A673 (cell line): ENCODE results near the gene TWF2. TPM values are rescaled to one million over a fixed set of nuclear protein-coding genes. Genes with fewer than 3 reads are reported as not detected.

ENCODE experiments used
- BruUV-seq: library from RNA; stranded (reverse); fragments of 400-500 nt; replicated peaks from 2 replicates; lab custom pipeline; 2021; lab: Mats Ljungman, UMichigan
- CTCF ChIA-PET: fragments of 300-600 bp; sonication (Branson Sonifier 250); formaldehyde crosslinking; loops from one replicate; lab custom pipeline; 2022; ENCODE audit warnings: antibody characterized with exemption; lab: Charles Lee
- POLR2A ChIA-PET: fragments of 300-600 bp; sonication (Branson Sonifier 250); formaldehyde crosslinking; loops from one replicate; lab custom pipeline; 2022; ENCODE audit warnings: antibody characterized with exemption; ENCODE audit not compliant: low non-redundant PET; lab: Charles Lee
- DNase-seq: peaks from one replicate; pipeline ENCODE4 v3.0.0-alpha.2; 2015; ENCODE audit warnings: low spot score
- H3K27ac ChIP-seq: fragments of 200-600 bp; sonication (generic); 2 replicates; pipeline ENCODE4 v1.5.1; 2016; ENCODE audit warnings: mixed run types, low read depth, mild to moderate bottlenecking, mixed read lengths, antibody characterized with exemption, low read length; ENCODE audit not compliant: poor library complexity, severe bottlenecking
- H3K27me3 ChIP-seq: fragments of 200-600 bp; sonication (generic); replicated peaks from 2 replicates; pipeline ENCODE4 v1.6.1; 2017; ENCODE audit warnings: mixed run types, low read depth, mild to moderate bottlenecking, mixed read lengths, antibody characterized with exemption, low read length; ENCODE audit not compliant: insufficient read depth, poor library complexity
- H3K36me3 ChIP-seq: fragments of 200-600 bp; sonication (generic); 2 replicates; pipeline ENCODE4 v1.6.1; 2016; ENCODE audit warnings: mixed run types, mild to moderate bottlenecking, mixed read lengths, antibody characterized with exemption, low read length; ENCODE audit not compliant: insufficient read depth, poor library complexity, severe bottlenecking
- H3K4me1 ChIP-seq: fragments of 200-600 bp; sonication (generic); 2 replicates; pipeline ENCODE4 v1.6.1; 2017; ENCODE audit warnings: mixed run types, mild to moderate bottlenecking, mixed read lengths, antibody characterized with exemption, low read length; ENCODE audit not compliant: insufficient read depth, poor library complexity, severe bottlenecking
- H3K4me3 ChIP-seq: fragments of 200-600 bp; sonication (generic); 2 replicates; pipeline ENCODE4 v1.5.1; 2016; ENCODE audit warnings: low read depth, mixed run types, mild to moderate bottlenecking, mixed read lengths, low read length; ENCODE audit not compliant: poor library complexity, severe bottlenecking
- H3K9me3 ChIP-seq: fragments of 200-600 bp; sonication (generic); 2 replicates; pipeline ENCODE4 v1.6.1; 2016; ENCODE audit warnings: mixed run types, low read depth, mild to moderate bottlenecking, mixed read lengths, antibody characterized with exemption, low read length; ENCODE audit not compliant: poor library complexity, severe bottlenecking
- CTCF ChIP-seq: fragments of 300-800, 200-600 bp; sonication (generic); conservative IDR thresholded peaks from 2 replicates; pipeline ENCODE4 v1.5.1; 2017; ENCODE audit warnings: low read depth, mild to moderate bottlenecking, antibody characterized with exemption, low read length, moderate library complexity, mixed read lengths
- EZH2 ChIP-seq: fragments of 200-600 bp; sonication (generic); IDR thresholded peaks from 2 replicates; pipeline ENCODE4 v1.6.1; 2017; ENCODE audit warnings: borderline replicate concordance, low read depth, mild to moderate bottlenecking, mixed read lengths, antibody characterized with exemption, low read length; ENCODE audit not compliant: poor library complexity, severe bottlenecking
- intact Hi-C: fragments of 100-400 bp; cut with micrococcal nuclease; formaldehyde crosslinking; loops from one replicate; pipeline ENCODE4 v1.10.0; 2022; ENCODE audit not compliant: unreplicated experiment
- total RNA-seq: library from RNA; stranded (reverse); gene quantifications from 2 replicates; pipeline ENCODE4 v1.2.3, GENCODE V29; 2021

The TWF2 gene
- total RNA-seq, 1 experiment from 2014 or later: 18.3 TPM

DNA sequence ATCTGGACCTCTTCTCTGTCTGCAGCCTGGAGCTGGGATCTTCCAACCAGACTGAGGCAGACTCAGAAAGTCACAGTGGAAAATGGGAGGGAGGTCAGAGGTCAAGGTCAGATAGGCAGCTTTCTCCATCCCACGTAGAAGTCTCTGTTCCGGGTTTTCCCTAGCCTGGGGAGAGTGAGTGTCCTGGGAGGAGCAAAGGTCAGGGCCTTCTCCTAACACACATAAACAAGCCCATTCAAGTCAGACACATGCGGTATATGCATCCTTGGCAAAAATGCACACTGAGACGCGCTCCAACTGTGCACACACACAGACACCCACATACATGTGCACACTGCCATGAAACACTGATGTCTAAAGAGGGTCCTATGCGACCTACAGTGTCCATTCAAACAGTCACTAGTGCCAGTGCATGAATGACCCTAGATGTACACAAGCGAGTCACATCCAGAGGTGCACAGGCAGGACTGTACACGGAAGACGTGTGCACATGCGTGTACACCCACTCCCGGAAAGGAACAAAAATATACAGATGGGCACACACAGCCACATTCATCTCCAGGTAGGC, 681 bp downstream of the TWF2 start:
- BruUV-seq: TSS peak; percentile 77
- Histone ChIP-seq H3K9me3 (no peaks in the 10 kb centered on the region), H3K27ac (peak overlapping the region; percentile 75), H3K27me3 (no peaks in the 10 kb centered on the region), H3K36me3 (no peaks in the 10 kb centered on the region), H3K4me1 (peaks cover 12% of the 10 kb centered on the region), H3K4me3 (peak overlapping the region; percentile 75)
- intact Hi-C loops: no loop called here
- DNase-seq: no peak
- TF ChIP-seq EZH2: no peak
- ChIA-PET CTCF (interaction anchor here (0.6 to 1.0 kb wide), 3 partner anchors 18 to 162 kb away, joined by 4 to 9 read pairs (median 5); no protein-coding TSS in a partner anchor), POLR2A (interaction anchor here (0.6 kb wide), 1 partner anchor 10 kb away, joined by 3 read pairs; no protein-coding TSS in a partner anchor)

DNA sequence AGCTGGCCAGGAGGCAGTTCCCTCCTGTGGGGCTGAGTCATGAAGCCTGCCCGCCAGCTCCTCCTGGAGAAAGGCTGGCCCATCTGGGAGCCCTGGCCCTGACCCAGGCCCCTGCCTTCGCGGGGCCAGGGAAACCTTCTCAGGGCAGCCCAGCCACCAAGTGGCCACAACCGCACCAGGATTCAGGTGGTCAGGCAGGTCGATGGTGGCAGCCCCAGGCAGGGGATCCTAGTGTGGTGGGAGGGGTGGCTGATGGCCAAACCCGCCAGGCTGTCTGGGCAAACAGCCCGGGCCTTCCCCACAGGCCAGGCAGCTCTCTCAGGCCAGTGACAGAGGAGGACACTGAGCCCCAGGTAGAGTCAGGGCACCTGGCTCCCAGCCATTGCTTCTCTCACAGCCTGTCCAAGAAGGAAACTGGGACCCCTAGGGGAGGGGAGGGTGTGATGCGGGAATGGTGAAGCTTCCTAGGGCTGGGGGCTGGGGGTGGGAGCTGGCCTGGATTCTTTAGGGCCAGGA, 1.2 kb downstream of the TWF2 start:
- Histone ChIP-seq H3K4me3 (peak overlapping the region; percentile 75), H3K27me3 (no peaks in the 10 kb centered on the region), H3K27ac (no peak overlapping the region), H3K36me3 (no peaks in the 10 kb centered on the region), H3K9me3 (no peaks in the 10 kb centered on the region), H3K4me1 (peaks cover 12% of the 10 kb centered on the region)
- intact Hi-C loops: no loop called here
- DNase-seq: no peak
- ChIA-PET CTCF (no interaction called here), POLR2A (no interaction called here)
- no peak for TF ChIP-seq CTCF
- TF ChIP-seq EZH2: no peak
- BruUV-seq: no TSS peak

- Histone ChIP-seq H3K27me3 (no peaks in the 10 kb centered on the region), H3K36me3 (no peaks in the 10 kb centered on the region), H3K4me1 (peaks cover 12% of the 10 kb centered on the region), H3K9me3 (no peaks in the 10 kb centered on the region), H3K27ac (no peak overlapping the region), H3K4me3 (no peak overlapping the region)
- DNase-seq: no peak
- TF ChIP-seq EZH2 (no peak), CTCF (no peak)
- ChIA-PET POLR2A (no interaction called here), CTCF (no interaction called here)
- BruUV-seq: no TSS peak
- intact Hi-C loops: no loop called here
Measured at GRCh38 chr3:52237006-52237656, 1.8 kb downstream of the TWF2 start.
